Natural killer cell (primary cell): Measurements from ENCODE around the gene GGPS1. TPM values are rescaled to one million over a fixed set of nuclear protein-coding genes. Genes with fewer than 3 reads are reported as not detected.

ENCODE experiments used
- ATAC-seq, 3 donors: fragments of 150-1000 bp in 2 of 3; fragments of 200-7000 bp in 1 of 3; cut with Tn5 transposase; 1 replicate in 1 of 3; 2 replicates in 2 of 3; pipeline ENCODE4 v1.10.0; 2021; ENCODE audit warnings: mild to moderate bottlenecking in 2 of 3, moderate library complexity in 2 of 3
- DNase-seq, 2 donors: peaks; one replicate each; pipeline versions ENCODE4 v3.0.0 to v3.0.0-alpha.2; 2013 to 2021; ENCODE audit warnings: mixed read lengths in 1 of 2
- H3K27ac ChIP-seq: one replicate; pipeline ENCODE4 v1.5.1; 2013; ENCODE audit warnings: mild to moderate bottlenecking, low read length
- H3K27me3 ChIP-seq: one replicate; pipeline ENCODE4 v1.6.1; 2013; ENCODE audit warnings: low read length; ENCODE audit not compliant: control insufficient read depth, insufficient read depth
- H3K36me3 ChIP-seq: one replicate; pipeline ENCODE4 v1.6.1; 2013; ENCODE audit warnings: low read length; ENCODE audit not compliant: control insufficient read depth, insufficient read depth
- H3K4me1 ChIP-seq: one replicate; pipeline ENCODE4 v1.6.1; 2013; ENCODE audit warnings: low read length; ENCODE audit not compliant: control insufficient read depth, insufficient read depth
- H3K4me3 ChIP-seq: one replicate; pipeline ENCODE4 v1.5.1; 2013; ENCODE audit warnings: low read length
- H3K9me3 ChIP-seq: one replicate; pipeline ENCODE4 v1.6.1; 2013; ENCODE audit warnings: low read length; ENCODE audit not compliant: control insufficient read depth, insufficient read depth
- H3K27ac Mint-ChIP-seq, 2 donors: one replicate each; pipeline ENCODE4 v1.8.0; 2022; ENCODE audit warnings: mild to moderate bottlenecking in 2 of 2, mixed read lengths in 2 of 2, moderate library complexity in 1 of 2
- H3K27me3 Mint-ChIP-seq, 2 donors: one replicate each; pipeline ENCODE4 v1.8.0; 2022; ENCODE audit warnings: low read depth in 2 of 2, mixed read lengths in 2 of 2
- H3K36me3 Mint-ChIP-seq: one replicate; pipeline ENCODE4 v1.8.0; 2022; ENCODE audit warnings: mixed read lengths
- H3K4me1 Mint-ChIP-seq, 2 donors: one replicate each; pipeline ENCODE4 v1.8.0; 2022; ENCODE audit warnings: mixed read lengths in 2 of 2
- H3K4me3 Mint-ChIP-seq: one replicate; pipeline ENCODE4 v1.8.0; 2022; ENCODE audit warnings: mild to moderate bottlenecking, moderate library complexity, mixed read lengths
- H3K9me3 Mint-ChIP-seq, 2 donors: one replicate each; pipeline ENCODE4 v1.8.0; 2022; ENCODE audit warnings: mixed read lengths in 2 of 2
- WGBS: methylation state at CpG from one replicate; pipeline ENCODE4 v1.1.7; 2013; ENCODE audit warnings: missing lambda C conversion rate; ENCODE audit not compliant: insufficient coverage; 5-methylcytosine and 5-hydroxymethylcytosine counted together
- intact Hi-C: fragments of 100-400 bp; cut with micrococcal nuclease; formaldehyde crosslinking; loops from one replicate; pipeline ENCODE4 v1.14.2; 2022
- total RNA-seq, 4 donors: library from RNA; stranded (reverse); fragments of 120-200 nt in 1 of 4; gene quantifications; one replicate each; pipeline versions ENCODE4 v1.2.3 to v1.2.4, GENCODE V29; 2013 to 2022
- TF ChIP-seq, protein P1 (sequence below): fragments of 200-600 bp; IDR thresholded peaks from one replicate; pipeline ENCODE4 v1.8.0; 2022; ENCODE audit warnings: antibody characterized with exemption

The GGPS1 gene
- total RNA-seq, 3 donors from 2014 or later (not counting 1 experiment from before 2014, with no cell fraction given), result 18.7 to 26.0 (median 23.9) TPM

DNA sequence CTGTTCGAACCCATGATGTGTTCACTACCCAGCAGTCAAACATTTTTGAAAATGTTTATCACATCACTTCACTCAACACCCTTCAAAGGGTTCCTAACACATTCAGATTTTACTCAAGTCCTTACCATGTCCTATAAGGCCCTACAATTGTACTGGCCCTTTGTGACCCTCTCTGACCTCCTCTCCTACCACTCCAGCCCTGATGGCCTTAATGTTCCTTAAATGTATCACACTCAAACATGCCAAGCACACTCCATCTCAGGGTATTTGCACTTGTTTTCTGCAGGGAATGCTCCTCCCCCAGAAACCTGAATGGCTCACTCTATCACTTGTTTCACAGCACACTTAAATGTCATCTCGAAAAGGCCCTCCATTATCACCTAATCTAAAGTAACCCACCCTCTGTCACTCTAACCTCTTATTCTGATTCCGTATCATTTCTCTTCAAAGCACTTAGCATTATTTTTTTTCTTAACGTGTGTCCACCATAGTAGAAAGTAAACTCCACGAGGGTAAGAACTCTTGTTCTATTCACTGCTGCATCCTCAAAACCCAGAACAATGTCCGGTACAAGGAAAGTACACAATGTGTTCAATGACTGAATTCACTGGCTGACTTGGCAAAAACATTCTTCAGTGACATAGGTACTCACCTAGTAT, 7.7 kb upstream of the GGPS1 start:
- Mint-ChIP-seq H3K27me3 (no peaks in the 10 kb centered on the region), H3K4me3 (peak overlapping the region; percentile 1), H3K9me3 (no peaks in the 10 kb centered on the region), H3K36me3 (no peaks in the 10 kb centered on the region), H3K27ac (peak overlapping the region; percentile 38 to 52), H3K4me1 (peaks cover 52 to 54% of the 10 kb centered on the region in 2 donors)
- intact Hi-C loops, result loop anchor here (5.0 to 10.0 kb wide), 3 partner anchors 33 to 716 kb away; partner anchors contain the start of gene TOMM20
- WGBS, result 84% methylated on average over 6 of the region's 6 CpGs
- no peaks in the 10 kb centered on the region for H3K9me3 ChIP-seq
- no peak overlapping the region for H3K4me3 ChIP-seq
- H3K27me3 ChIP-seq, result no peaks in the 10 kb centered on the region
- no peak overlapping the region for H3K27ac ChIP-seq
- TF ChIP-seq, protein P1, sequence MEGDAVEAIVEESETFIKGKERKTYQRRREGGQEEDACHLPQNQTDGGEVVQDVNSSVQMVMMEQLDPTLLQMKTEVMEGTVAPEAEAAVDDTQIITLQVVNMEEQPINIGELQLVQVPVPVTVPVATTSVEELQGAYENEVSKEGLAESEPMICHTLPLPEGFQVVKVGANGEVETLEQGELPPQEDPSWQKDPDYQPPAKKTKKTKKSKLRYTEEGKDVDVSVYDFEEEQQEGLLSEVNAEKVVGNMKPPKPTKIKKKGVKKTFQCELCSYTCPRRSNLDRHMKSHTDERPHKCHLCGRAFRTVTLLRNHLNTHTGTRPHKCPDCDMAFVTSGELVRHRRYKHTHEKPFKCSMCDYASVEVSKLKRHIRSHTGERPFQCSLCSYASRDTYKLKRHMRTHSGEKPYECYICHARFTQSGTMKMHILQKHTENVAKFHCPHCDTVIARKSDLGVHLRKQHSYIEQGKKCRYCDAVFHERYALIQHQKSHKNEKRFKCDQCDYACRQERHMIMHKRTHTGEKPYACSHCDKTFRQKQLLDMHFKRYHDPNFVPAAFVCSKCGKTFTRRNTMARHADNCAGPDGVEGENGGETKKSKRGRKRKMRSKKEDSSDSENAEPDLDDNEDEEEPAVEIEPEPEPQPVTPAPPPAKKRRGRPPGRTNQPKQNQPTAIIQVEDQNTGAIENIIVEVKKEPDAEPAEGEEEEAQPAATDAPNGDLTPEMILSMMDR, result no peak
- H3K36me3 ChIP-seq, result peaks cover 7% of the 10 kb centered on the region
- no peak for DNase-seq
- peak; percentile 5 to 19 (median 8) for ATAC-seq
- H3K4me1 ChIP-seq, result peaks cover 40% of the 10 kb centered on the region

DNA sequence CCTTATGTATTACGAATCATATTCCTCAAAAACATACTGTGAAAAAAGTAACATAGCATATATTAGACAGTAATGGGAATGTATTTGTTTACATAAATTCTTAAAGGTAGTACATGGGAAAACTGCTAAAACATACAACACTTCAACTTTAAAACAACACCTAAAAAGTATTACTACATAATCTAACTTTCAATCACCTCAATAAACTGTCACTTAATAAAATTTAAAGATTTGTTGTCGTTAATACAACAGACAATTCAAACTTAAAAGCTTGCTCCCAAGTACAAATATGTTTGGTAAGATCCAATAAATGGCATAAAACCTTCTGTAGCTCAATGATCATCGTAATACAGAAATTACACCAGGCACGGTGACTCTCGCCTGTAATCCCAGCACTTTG, 4.1 kb upstream of the GGPS1 start:
- TF ChIP-seq, protein P1, result no peak
- H3K4me3 ChIP-seq, result no peak overlapping the region
- H3K27ac Mint-ChIP-seq, result no peak overlapping the region
- H3K36me3 ChIP-seq, result peaks cover 4% of the 10 kb centered on the region
- H3K4me1 Mint-ChIP-seq, result peaks cover 46% of the 10 kb centered on the region in 2 donors
- ATAC-seq (no peak), DNase-seq (no peak)
- no peak overlapping the region for H3K27ac ChIP-seq
- H3K9me3 Mint-ChIP-seq, result no peaks in the 10 kb centered on the region
- no peaks in the 10 kb centered on the region for H3K27me3 ChIP-seq
- peaks cover 30% of the 10 kb centered on the region for H3K4me1 ChIP-seq
- intact Hi-C loops, result loop anchor here (5.0 to 10.0 kb wide), 3 partner anchors 37 to 719 kb away; partner anchors contain the start of gene TOMM20
- 83% methylated on average over 4 of the region's 5 CpGs for WGBS
- no peaks in the 10 kb centered on the region for H3K9me3 ChIP-seq
- H3K36me3 Mint-ChIP-seq, result no peaks in the 10 kb centered on the region
- peak overlapping the region; percentile 99 for H3K4me3 Mint-ChIP-seq
- H3K27me3 Mint-ChIP-seq, result no peaks in the 10 kb centered on the region

DNA sequence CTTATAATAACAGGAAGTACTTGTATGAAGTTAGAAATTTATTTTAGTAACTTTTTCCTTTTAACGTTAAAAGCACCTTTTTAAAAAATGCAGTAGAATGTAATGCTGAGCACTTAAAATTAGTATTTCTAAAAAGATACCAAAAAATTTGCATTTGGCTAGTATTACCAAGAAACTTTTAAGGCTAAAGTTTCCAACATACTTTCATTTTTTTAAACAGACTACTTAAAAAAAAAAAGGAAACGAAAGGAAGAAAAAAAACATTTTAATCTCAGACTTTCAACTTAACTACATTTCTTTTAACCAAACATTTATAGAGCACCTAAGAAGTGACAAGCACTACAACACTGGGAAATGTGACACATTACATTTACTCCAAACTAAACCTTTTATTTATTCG, 3.2 kb upstream of the GGPS1 start:
- no peak overlapping the region for H3K27ac Mint-ChIP-seq
- 17% methylated on average over 1 of the region's 3 CpGs for WGBS
- H3K27ac ChIP-seq, result peak overlapping the region; percentile 20
- H3K27me3 ChIP-seq, result no peaks in the 10 kb centered on the region
- peaks cover 45% of the 10 kb centered on the region in 2 donors for H3K4me1 Mint-ChIP-seq
- intact Hi-C loops, result loop anchor here (5.0 to 10.0 kb wide), 4 partner anchors 92 to 720 kb away; partner anchors contain the start of genes LYST and TOMM20
- no peak for DNase-seq
- peak overlapping the region; percentile 99 for H3K4me3 Mint-ChIP-seq
- H3K36me3 Mint-ChIP-seq, result no peaks in the 10 kb centered on the region
- peaks cover 37% of the 10 kb centered on the region for H3K4me1 ChIP-seq
- TF ChIP-seq, protein P1, result no peak
- no peak for ATAC-seq
- no peaks in the 10 kb centered on the region for H3K27me3 Mint-ChIP-seq
- H3K9me3 Mint-ChIP-seq, result no peaks in the 10 kb centered on the region
- H3K9me3 ChIP-seq, result no peaks in the 10 kb centered on the region
- H3K4me3 ChIP-seq, result peak overlapping the region; percentile 19
- peaks cover 4% of the 10 kb centered on the region for H3K36me3 ChIP-seq
